GM21390 (cell line): ENCODE measurements around the gene LGR5.
A peak's percentile ranks its signal among the peaks of the same experiment; 100 is the strongest.

ENCODE experiments used
- ATAC-seq: cut with Tn5 transposase; IDR thresholded peaks from one replicate; pipeline ENCODE4 v1.9.1; 2021; ENCODE audit not compliant: unreplicated experiment

Gene LGR5

DNA sequence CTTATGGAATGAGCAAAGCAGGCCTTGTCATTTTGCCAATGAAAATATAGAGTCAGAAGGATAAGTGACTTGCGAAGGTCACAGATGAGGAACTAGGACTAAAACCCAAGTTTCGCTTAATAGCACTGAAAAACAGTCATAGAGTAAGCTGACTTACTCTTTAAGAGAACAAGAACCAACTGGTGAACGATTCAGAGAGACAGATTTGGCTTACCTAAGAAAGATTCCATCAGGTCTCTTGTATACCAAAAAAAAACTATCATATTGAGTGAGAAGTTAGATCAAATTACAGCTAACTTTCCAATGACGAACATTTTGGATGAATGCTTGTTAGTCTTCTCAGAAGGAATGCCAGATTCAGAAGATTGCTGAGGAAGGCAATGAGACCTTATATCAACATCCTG lies 149.9 kb downstream of the LGR5 start:
- no peak for ATAC-seq

DNA sequence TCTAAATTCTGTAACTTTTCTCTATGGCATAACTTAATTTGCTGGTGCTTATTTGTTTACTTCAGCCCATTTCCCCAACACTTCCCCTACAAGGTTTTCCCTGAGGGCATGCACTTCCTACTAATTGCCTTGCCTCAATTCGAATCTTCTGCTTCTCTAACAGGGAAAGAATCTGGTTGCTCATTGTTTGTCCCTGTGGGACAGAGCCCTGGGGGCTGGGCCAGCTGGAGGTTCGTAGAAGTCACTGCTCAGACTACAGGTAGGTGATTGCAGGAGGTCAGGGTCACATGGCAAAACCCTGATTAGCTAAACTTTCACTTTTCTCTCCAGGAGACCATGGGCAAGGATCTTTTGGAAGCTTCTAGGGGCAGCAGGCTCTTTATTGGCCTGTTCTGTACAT lies 152.0 kb downstream of the LGR5 start:
- ATAC-seq = no peak

DNA sequence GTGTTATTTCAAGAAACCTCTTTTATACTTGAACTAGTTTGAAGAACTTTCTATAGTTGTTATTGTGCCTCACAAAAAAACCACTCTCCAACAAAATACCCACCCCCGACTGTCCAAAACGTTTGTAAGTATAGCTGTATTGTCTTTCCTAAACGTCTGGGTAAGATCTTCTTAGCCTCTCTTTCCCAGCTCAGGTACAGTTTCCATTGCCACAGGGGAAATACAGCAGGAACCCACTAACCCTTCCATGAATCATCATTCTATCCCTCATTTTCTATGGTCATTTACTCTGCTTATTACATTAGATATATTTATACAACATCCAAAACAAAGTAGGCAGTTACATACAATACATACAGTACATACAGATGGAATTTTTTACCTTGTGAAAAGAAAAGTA lies 153.2 kb downstream of the LGR5 start:
- no peak for ATAC-seq

DNA sequence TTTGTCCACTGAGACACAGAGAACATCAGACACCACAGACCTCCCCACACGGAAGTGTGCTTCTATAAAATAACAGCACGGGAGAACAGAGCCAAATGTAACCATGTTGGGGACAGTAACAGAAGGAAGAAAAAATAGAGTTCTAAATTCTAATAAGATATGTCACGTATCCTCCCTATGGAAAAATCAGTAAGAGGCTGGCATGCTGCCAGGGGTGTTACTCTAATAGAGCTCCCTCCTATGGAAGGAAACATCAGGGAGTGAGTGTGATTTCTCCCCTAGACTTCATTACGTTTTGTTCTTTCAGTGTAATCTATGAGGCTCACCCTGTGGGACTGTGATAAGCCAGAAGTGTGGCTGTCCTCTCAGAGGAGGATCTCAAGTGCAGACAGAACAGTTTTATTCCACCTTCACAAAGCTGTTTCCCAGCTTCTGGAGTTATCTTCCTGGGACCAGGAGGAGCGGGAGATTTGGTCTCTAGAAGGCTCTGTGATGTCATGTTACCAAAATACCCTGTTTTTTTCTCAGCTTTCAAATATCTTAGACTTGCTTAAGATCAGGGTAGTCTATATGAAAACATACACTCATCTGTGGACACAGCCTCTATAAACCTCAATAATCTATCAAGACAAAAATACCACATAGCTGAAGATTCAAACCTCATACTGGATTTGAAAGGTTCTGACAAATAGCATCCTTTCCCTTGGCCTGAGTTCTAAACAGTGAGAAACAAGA lies 154.8 kb downstream of the LGR5 start:
- ATAC-seq = no peak

DNA sequence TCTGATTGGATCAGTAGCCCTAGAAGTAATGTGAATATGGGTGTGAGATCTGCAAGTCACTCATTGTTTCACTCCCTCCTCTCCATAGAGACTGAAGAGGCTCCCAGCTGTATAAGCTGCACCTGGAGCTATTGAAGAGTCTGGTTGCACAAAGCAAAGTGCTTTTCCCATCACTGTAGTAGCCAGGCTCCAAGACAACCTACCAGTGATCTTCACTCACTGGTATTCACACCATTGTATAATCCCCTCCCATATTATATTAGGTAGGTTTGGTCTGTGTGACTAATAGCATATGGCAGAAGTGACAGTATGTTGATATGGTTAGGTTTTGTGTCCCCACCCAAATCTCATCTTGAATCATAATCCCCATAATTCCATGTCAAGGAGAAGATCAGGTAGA lies 159.6 kb downstream of the LGR5 start:
- ATAC-seq = no peak

DNA sequence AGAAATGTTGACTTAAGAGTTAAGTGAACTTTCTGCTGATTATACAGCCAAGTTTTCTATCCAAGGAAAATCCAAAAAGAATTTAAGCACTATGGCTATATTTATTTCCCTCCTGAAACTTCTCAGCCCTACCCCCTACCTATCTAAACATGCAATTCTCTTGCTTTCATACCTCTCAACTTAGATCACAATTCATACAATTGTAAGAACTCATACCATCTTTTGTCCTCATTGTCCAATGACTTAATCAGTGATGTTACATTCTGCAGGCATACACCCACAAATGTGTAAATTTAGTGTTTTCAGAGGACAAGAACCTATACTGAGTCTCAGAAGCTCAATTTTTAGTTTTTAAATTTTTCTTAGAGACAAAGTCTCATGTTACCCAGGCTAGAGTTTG lies 161.9 kb downstream of the LGR5 start:
- no peak for ATAC-seq

DNA sequence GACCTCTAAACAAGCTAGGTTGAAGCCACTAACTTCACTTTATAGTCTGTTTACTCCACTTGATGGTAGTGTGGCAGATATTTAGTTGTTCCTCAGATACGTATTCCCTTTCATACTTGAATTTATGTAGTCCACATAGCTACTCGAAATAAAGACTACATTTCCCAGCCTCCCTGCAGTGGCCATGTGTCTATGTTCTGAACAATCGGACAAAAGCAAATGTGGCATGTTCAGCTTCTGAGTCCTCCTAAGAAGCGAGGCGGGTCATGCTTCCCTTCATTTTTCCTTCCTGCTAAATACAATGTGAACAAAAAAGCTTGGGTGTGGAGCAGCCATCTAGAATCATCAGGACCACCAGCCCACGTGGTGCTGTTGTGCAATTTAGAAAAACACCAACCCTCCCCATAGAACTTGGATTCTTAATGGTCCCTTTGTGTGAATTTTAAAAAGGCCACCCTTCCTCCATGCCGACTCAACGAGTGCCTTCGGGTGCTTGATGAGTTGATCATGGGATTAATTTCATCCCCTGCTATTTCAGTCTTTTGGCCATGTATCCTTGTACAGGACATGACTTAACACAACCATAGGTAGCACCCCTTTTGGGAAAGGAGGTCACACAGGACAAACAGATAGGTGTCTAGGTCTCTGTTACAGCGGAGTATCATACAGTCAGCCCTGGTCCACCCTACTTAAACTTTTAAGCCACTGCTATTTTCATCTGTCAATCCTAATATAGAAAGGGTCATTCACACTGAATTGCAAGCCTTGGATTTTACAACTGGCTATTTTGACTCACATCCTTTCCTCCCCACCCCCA lies 163.4 kb downstream of the LGR5 start:
- no peak for ATAC-seq

DNA sequence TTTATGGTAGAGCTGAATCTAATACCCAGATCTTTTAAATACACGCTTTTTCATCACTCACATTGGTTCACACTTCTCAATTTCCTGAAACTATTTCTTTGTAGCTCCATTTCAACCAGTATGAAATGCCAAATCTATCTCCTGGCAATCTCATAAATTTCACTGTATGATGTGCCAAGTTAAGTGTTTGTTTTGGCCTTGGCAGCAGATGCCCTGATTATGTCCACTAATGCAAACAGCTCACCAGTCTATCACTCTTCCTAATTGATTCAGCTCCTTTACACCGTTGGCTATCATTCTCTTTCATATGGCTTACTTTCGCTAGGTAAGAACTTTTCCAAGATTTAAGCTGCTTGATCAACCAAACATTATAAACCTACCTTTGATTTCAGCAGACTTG lies 165.4 kb downstream of the LGR5 start:
- ATAC-seq = no peak

DNA sequence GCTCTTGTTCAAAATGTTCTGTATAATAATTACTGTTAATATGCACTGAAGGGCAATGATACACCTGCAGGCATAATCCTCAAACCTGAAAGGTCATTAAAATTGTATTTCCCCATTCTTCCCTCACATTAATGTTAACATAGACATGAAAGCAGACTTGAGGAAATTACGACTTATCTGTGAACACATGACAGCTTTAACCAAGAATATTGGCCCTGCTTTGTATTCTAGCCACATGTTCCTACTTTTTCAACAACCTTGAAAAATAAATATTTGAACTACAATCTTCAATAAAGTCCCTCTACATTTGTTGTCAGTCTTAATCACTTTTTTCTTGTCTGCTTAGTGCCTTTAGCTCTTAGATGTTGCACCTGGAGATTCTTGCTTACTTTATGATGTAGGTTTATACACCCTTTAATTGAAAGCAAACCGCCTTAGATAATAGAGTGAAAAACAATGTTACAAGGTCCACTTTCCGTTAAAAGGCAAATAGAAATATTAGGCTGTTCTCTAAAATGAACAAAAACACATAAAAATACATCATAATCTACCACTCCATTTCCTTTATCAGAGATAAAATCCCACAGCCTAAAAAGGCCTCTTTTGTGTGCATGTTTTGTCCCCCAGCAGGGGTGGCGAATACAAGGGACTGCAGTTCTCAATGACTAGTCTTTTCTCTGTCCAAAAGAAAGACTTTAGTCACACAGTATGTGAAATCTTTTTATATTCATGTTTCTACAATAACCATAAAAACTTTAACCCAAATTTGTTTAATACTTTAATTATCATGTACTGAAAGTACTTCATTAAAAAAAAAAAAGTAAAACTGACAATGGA lies 168.1 kb downstream of the LGR5 start:
- no peak for ATAC-seq

DNA sequence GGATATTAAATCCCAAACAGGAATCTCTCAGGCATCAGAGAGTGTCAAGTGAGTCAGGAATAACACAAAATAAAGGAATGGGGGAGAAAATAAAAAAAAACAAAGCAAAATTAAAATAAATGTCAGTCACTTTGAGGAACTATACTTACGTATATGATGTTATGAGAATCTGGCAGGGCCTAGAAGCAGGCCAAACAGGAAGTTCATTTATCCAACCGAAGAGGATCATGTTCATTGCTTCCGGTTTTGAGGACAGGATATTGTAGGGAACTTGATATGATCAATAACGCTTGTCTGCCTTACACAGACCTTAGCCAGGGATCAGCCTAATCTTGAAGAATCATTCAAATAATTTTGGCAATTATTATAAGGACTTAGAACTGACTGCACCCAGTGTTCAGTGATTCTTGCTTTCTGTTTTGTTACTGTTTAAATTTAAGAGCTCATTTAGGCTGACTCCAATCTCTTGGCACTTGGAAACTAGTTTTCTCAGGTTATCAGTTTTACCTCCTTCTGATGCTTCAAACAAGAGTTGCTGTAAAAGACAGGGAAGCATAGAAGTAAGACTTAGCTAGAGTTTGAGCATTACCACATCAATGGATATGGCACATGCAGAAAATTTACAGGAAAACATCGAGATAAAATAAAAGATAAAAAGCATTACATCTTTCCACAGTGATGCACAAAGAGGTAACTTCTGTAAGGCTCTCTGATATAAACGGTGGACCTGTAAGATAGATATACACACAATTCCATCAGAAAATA lies 170.6 kb downstream of the LGR5 start:
- ATAC-seq = no peak

DNA sequence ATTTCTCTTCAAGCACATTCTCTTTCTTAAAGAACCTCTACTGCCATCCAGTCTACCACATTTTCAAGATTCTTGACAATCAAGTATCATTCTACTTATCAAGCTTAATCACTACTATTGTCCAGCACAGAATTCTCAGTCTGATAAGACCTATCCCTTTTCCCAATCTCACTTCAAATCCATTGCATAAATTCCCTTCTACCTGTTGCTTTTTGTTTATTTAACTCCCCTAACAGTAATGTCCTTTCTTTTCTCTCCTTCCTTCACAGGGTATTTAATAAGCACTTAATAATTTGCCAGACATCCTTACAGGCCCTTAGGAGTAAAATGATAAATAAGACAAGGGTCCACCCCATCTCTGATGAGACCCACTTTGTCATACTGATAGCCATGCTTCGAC lies 182.3 kb downstream of the LGR5 start:
- no peak for ATAC-seq

DNA sequence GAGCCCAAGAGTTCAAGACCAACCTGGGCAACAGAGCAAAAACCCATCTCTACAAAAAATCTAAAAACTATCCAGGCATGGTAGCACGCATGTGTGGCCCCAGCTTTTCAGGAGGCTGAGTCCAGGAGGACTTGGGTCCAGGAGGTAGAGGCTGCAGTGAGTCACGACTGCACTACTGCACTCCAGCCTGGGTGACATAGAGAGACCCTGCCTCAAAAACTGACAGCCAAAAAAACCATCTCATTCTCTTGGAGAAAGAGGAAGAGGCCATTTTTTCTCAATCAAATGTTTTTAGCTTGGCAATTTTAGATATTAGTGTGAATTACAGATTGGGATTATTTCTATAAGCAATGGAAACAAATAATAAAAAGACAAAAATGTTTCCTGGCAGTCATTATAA lies 185.9 kb downstream of the LGR5 start:
- no peak for ATAC-seq

DNA sequence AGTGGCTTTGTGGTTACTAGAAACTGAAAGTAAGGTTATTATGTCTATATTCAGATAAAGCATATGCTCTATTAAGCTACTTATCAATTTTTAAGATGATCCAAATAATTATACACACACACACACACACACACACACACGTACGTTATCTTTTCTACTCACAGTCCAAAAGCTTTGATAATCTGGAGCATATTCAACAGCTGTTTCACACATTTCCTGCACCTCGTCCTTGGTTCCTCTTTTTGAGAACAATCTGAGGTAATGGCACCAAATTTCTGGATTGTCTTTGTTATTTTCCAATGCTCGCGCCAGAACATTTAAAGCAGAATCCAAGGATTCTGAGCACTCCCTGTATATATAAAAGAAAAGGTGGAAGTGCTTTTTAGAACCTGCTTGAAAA lies 186.5 kb downstream of the LGR5 start:
- peak; percentile 76 for ATAC-seq

DNA sequence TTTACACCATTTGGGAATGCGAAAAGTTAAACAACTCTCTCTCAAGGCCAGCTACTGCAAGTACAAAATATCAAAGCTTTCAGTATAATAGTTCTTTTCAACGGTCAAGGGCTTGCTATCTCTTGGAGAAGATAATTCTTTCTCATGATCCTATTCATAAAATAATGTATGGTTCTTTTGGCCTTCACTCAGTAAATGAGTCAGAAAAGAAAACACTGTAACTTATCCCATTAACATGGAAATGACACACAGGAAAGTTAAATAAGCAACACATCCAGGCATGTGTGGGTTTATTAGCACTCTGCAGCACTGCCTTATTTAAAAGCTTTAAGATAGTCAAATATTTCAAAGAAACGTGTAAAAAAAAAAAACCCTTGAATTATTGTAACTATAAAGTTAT lies 187.2 kb downstream of the LGR5 start:
- no peak for ATAC-seq

DNA sequence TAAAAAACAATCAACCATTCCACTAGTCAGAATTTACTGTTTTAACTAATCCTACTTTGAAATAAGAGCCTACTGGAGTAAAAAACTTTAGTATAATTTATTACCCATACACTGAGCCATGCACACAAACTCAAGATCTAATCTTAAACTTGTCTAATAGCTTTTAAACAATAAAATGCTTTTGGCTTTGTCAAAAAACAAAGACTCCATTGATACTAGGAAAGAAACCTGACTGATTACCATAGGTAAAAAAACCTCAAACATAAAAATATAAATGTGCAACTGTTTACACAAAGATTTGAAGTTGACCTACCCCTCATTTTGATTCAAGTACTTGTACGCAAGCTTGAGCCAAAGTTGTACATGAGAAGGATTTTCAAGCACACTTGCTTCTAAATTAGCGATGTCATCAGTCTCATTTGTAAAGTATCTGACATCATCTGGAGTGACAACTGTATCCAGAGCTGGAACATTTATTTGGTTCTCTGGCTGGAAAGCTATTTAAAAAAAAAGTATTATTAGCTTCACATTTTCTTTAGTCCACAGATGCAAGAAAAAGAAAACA lies 187.9 kb downstream of the LGR5 start:
- no peak for ATAC-seq
